ENCODE data around the gene AFDN.

GRCh38 chr6:167963589-167964057, 136.9 kb downstream of the AFDN start:
- TF ChIP-seq POLR2A (IDR thresholded peaks at IDR 0.05): no peak
- TF ChIP-seq, protein P1, sequence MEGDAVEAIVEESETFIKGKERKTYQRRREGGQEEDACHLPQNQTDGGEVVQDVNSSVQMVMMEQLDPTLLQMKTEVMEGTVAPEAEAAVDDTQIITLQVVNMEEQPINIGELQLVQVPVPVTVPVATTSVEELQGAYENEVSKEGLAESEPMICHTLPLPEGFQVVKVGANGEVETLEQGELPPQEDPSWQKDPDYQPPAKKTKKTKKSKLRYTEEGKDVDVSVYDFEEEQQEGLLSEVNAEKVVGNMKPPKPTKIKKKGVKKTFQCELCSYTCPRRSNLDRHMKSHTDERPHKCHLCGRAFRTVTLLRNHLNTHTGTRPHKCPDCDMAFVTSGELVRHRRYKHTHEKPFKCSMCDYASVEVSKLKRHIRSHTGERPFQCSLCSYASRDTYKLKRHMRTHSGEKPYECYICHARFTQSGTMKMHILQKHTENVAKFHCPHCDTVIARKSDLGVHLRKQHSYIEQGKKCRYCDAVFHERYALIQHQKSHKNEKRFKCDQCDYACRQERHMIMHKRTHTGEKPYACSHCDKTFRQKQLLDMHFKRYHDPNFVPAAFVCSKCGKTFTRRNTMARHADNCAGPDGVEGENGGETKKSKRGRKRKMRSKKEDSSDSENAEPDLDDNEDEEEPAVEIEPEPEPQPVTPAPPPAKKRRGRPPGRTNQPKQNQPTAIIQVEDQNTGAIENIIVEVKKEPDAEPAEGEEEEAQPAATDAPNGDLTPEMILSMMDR (IDR thresholded peaks at IDR 0.05): no peak
